OCI-LY3 (cell line): ENCODE measurements around the gene FIBP.

Experiments used
- H2AFZ ChIP-seq: fragments of 200-600, 300-600 bp; shearing (Covaris generic); 2 replicates; pipeline ENCODE4 v1.6.0; 2014; ENCODE audit warnings: antibody characterized with exemption, low read depth, low read length
- H3K27ac ChIP-seq: fragments of 200-600, 300-600 bp; sonication (generic); 2 replicates; pipeline ENCODE4 v1.5.1; 2014; ENCODE audit warnings: mild to moderate bottlenecking, low read length, moderate library complexity, mixed read lengths
- H3K27me3 ChIP-seq: fragments of 200-600, 300-600 bp; sonication (generic); 2 replicates; pipeline ENCODE4 v1.6.1; 2014; ENCODE audit warnings: low read depth, low read length, mixed read lengths
- H3K36me3 ChIP-seq: fragments of 200-600, 300-600 bp; sonication (generic); replicated peaks from 2 replicates; pipeline ENCODE3; 2014; ENCODE audit warnings: low read depth, low read length, mixed read lengths
- H3K4me1 ChIP-seq: fragments of 300-600, 200-600 bp; sonication (generic); 2 replicates; pipeline ENCODE4 v1.6.1; 2014; ENCODE audit warnings: low read length, mixed read lengths
- H3K4me2 ChIP-seq: fragments of 200-600, 300-600 bp; sonication (generic); 2 replicates; pipeline ENCODE4 v1.6.1; 2014; ENCODE audit warnings: low read length, mixed read lengths
- H3K4me3 ChIP-seq: fragments of 300-600, 200-600 bp; sonication (generic); 2 replicates; pipeline ENCODE4 v1.5.1; 2014; ENCODE audit warnings: antibody characterized with exemption, mild to moderate bottlenecking, low read length, moderate library complexity
- H3K79me2 ChIP-seq: fragments of 300-600, 200-600 bp; shearing (Covaris generic); 2 replicates; pipeline ENCODE4 v1.6.1; 2014; ENCODE audit warnings: mild to moderate bottlenecking, low read length, mixed read lengths
- H3K9ac ChIP-seq: fragments of 300-600, 200-600 bp; shearing (Covaris generic); 2 replicates; pipeline ENCODE4 v1.6.0; 2014; ENCODE audit warnings: mild to moderate bottlenecking, low read length, moderate library complexity
- H3K9me3 ChIP-seq: fragments of 200-600, 300-600 bp; shearing (Covaris generic); 2 replicates; pipeline ENCODE4 v1.6.1; 2014; ENCODE audit warnings: low read length, mixed read lengths; ENCODE audit not compliant: insufficient read depth
- H4K20me1 ChIP-seq: fragments of 200-600, 300-600 bp; sonication (generic); 2 replicates; pipeline ENCODE4 v1.6.1; 2016; ENCODE audit warnings: low read length, mixed read lengths; ENCODE audit not compliant: insufficient read depth
- CTCF ChIP-seq: fragments of 200-600, 300-600 bp; sonication (generic); IDR thresholded peaks from 2 replicates; pipeline ENCODE4 v1.5.1; 2014; ENCODE audit warnings: antibody characterized with exemption, low read length, low read depth
- EZH2phosphoT487 ChIP-seq: fragments of 200-600 bp; shearing (Covaris generic); IDR thresholded peaks from 2 replicates; pipeline ENCODE4 v1.6.1; 2018; ENCODE audit warnings: antibody characterized with exemption, mixed run types, low read depth

Gene FIBP

GRCh38 chr11:65856689-65857499, 31.4 kb downstream of the FIBP start:
- peak overlapping the region; percentile 97 for H3K9ac ChIP-seq
- peaks cover 57% of the 10 kb centered on the region for H3K36me3 ChIP-seq
- peaks cover 44% of the 10 kb centered on the region for H4K20me1 ChIP-seq
- no peaks in the 10 kb centered on the region for H3K9me3 ChIP-seq
- TF ChIP-seq EZH2phosphoT487 = no peak
- TF ChIP-seq CTCF = no peak
- H3K4me3 ChIP-seq = peak overlapping the region; percentile 85
- H3K27ac ChIP-seq = peak overlapping the region; percentile 87
- H3K79me2 ChIP-seq = peaks cover 57% of the 10 kb centered on the region
- no peak overlapping the region for H2AFZ ChIP-seq
- peaks cover 19% of the 10 kb centered on the region for H3K4me1 ChIP-seq
- H3K27me3 ChIP-seq = no peaks in the 10 kb centered on the region
- peak overlapping the region; percentile 85 for H3K4me2 ChIP-seq

GRCh38 chr11:65855927-65856363, 32.3 kb downstream of the FIBP start:
- Histone ChIP-seq H3K79me2 (peaks cover 48% of the 10 kb centered on the region), H4K20me1 (peaks cover 44% of the 10 kb centered on the region), H3K36me3 (peaks cover 62% of the 10 kb centered on the region), H3K9me3 (no peaks in the 10 kb centered on the region), H3K27me3 (no peaks in the 10 kb centered on the region), H3K4me2 (peak overlapping the region; percentile 85), H3K4me1 (peaks cover 11% of the 10 kb centered on the region), H3K9ac (no peak overlapping the region), H3K4me3 (peak overlapping the region; percentile 85; the same call in 1 of the 2 replicates), H2AFZ (no peak overlapping the region), H3K27ac (no peak overlapping the region)
- no peak for TF ChIP-seq CTCF
- no peak for TF ChIP-seq EZH2phosphoT487

- Histone ChIP-seq H3K9ac (no peak overlapping the region), H2AFZ (no peak overlapping the region), H3K4me1 (peaks cover 11% of the 10 kb centered on the region), H3K9me3 (no peaks in the 10 kb centered on the region), H3K4me3 (no peak overlapping the region), H3K27ac (no peak overlapping the region), H3K79me2 (peaks cover 44% of the 10 kb centered on the region), H4K20me1 (peaks cover 44% of the 10 kb centered on the region), H3K36me3 (peaks cover 62% of the 10 kb centered on the region), H3K4me2 (no peak overlapping the region), H3K27me3 (no peaks in the 10 kb centered on the region)
- TF ChIP-seq EZH2phosphoT487 (no peak), CTCF (no peak)
Measured at GRCh38 chr11:65854852-65855837, 33.1 kb downstream of the FIBP start.

- Histone ChIP-seq H3K79me2 (peaks cover 44% of the 10 kb centered on the region), H3K9me3 (no peaks in the 10 kb centered on the region), H3K4me2 (no peak overlapping the region), H3K36me3 (peaks cover 62% of the 10 kb centered on the region), H3K4me3 (no peak overlapping the region), H3K4me1 (peaks cover 11% of the 10 kb centered on the region), H4K20me1 (peaks cover 44% of the 10 kb centered on the region), H3K27me3 (no peaks in the 10 kb centered on the region), H3K27ac (no peak overlapping the region), H3K9ac (no peak overlapping the region), H2AFZ (no peak overlapping the region)
- no peak for TF ChIP-seq EZH2phosphoT487
- TF ChIP-seq CTCF = no peak
Measured at GRCh38 chr11:65854161-65854592, 34.1 kb downstream of the FIBP start.
